Loucy (cell line): ENCODE measurements around the gene ATP5MC2.

Source experiments
- CTCF ChIP-seq: fragments of 200-600 bp; sonication (generic); conservative IDR thresholded peaks from 2 replicates; pipeline ENCODE4 v1.5.1; 2014; ENCODE audit warnings: mild to moderate bottlenecking, antibody characterized with exemption, low read length
- EZH2phosphoT487 ChIP-seq: fragments of 200-600 bp; IDR thresholded peaks from 2 replicates; pipeline ENCODE4 v1.6.1; 2018; ENCODE audit warnings: antibody characterized with exemption, mild to moderate bottlenecking, moderate library complexity, borderline replicate concordance

- TF ChIP-seq CTCF = no peak
- no peak for TF ChIP-seq EZH2phosphoT487
Observed at GRCh38 chr12:53699678-53700025, 23.8 kb upstream of the ATP5MC2 start.
